HepG2 (cell line): ENCODE measurements around the gene CAPS. TPM values are rescaled to one million over a fixed set of nuclear protein-coding genes. Genes with fewer than 3 reads are reported as not detected.

Experiments used
- AGO2 ChIP-seq: fragments of 200-400 bp; formaldehyde crosslinking; optimal IDR thresholded peaks from 2 replicates; pipeline ENCODE3; 2017; ENCODE audit warnings: mild to moderate bottlenecking, low read depth, low read length, moderate library complexity
- CBX5 ChIP-seq: sonication (generic); formaldehyde crosslinking; IDR thresholded peaks from 2 replicates; pipeline ENCODE4 v1.4.0; 2020; ENCODE audit warnings: missing genetic modification reagents, borderline replicate concordance
- FOXP4 ChIP-seq: sonication (generic); formaldehyde crosslinking; IDR thresholded peaks from 2 replicates; pipeline ENCODE4 v1.4.0; 2020; ENCODE audit warnings: missing genetic modification reagents
- GABPB1 ChIP-seq: IDR thresholded peaks from 2 replicates; pipeline ENCODE4 v1.6.1; 2016; ENCODE audit warnings: mild to moderate bottlenecking, missing genetic modification reagents, moderate library complexity, missing compliant biosample characterization
- MAX ChIP-seq: IDR thresholded peaks from 2 replicates; pipeline ENCODE4 v1.6.1; 2012; ENCODE audit warnings: inconsistent platforms
- NFIB ChIP-seq: sonication (generic); formaldehyde crosslinking; IDR thresholded peaks from 2 replicates; pipeline ENCODE4 v1.9.0; 2021; ENCODE audit warnings: missing genetic modification reagents, mild to moderate bottlenecking, borderline replicate concordance
- ONECUT2 ChIP-seq: sonication (generic); formaldehyde crosslinking; IDR thresholded peaks from 2 replicates; pipeline ENCODE4 v1.4.0; 2020; ENCODE audit warnings: missing genetic modification reagents
- PRDM10 ChIP-seq: sonication (generic); formaldehyde crosslinking; IDR thresholded peaks from 2 replicates; pipeline ENCODE4 v1.4.0; 2020; ENCODE audit warnings: low read depth, missing genetic modification reagents
- SALL1 ChIP-seq: sonication (generic); formaldehyde crosslinking; IDR thresholded peaks from 2 replicates; pipeline ENCODE4 v1.8.0; 2022; ENCODE audit warnings: mild to moderate bottlenecking, missing genetic modification reagents
- SIN3A ChIP-seq: IDR thresholded peaks from 2 replicates; pipeline ENCODE4 v1.6.1; 2011; ENCODE audit warnings: low read depth, mild to moderate bottlenecking, control low read depth, low read length, borderline replicate concordance
- TCF7L2 ChIP-seq: IDR thresholded peaks from 2 replicates; pipeline ENCODE4 v1.6.1; 2011; ENCODE audit warnings: mild to moderate bottlenecking, low read depth, low read length, moderate library complexity
- ZFYVE20 ChIP-seq: sonication (generic); formaldehyde crosslinking; IDR thresholded peaks from 2 replicates; pipeline ENCODE4 v1.8.0; 2023; ENCODE audit warnings: low read depth, mild to moderate bottlenecking, moderate library complexity, missing genetic modification reagents, borderline replicate concordance
- ZKSCAN8 ChIP-seq: IDR thresholded peaks from 2 replicates; pipeline ENCODE4 v1.6.1; 2016; ENCODE audit warnings: borderline replicate concordance, missing genetic modification reagents, missing compliant biosample characterization
- ZMYM4 ChIP-seq: sonication (generic); formaldehyde crosslinking; IDR thresholded peaks from 2 replicates; pipeline ENCODE4 v1.8.1; 2023; ENCODE audit warnings: mild to moderate bottlenecking, missing genetic modification reagents
- ZNF317 ChIP-seq: sonication (generic); formaldehyde crosslinking; IDR thresholded peaks from 2 replicates; pipeline ENCODE4 v1.5.0; 2020; ENCODE audit warnings: mild to moderate bottlenecking, missing genetic modification reagents
- ZNF569 ChIP-seq: sonication (generic); formaldehyde crosslinking; IDR thresholded peaks from 2 replicates; pipeline ENCODE4 v1.5.0; 2020; ENCODE audit warnings: mild to moderate bottlenecking, missing genetic modification reagents, moderate library complexity, borderline replicate concordance
- ZNF580 ChIP-seq: IDR thresholded peaks from 2 replicates; pipeline ENCODE4 v1.6.1; 2016; ENCODE audit warnings: low read depth, borderline replicate concordance
- ZNF790 ChIP-seq: sonication (generic); formaldehyde crosslinking; IDR thresholded peaks from 2 replicates; pipeline ENCODE4 v1.8.0; 2022; ENCODE audit warnings: missing genetic modification reagents, mild to moderate bottlenecking, borderline replicate concordance
- polyA plus RNA-seq, 8 experiments: library from polyadenylated mRNA; depleted of rRNA in 3 of 8; stranded (reverse) in 7 of 8; unstranded in 1 of 8; fragments of >200 nt; fragmentation: Illumina TruSeq in 4 of 8; extraction: Trizol in 4 of 8; gene quantifications; 2 replicates each; pipeline versions ENCODE4 v1.2.1 to v1.2.3, GENCODE V29; 2011 to 2016; ENCODE audit warnings: low read depth in 4 of 8, missing spikeins in 1 of 8, mixed read lengths in 1 of 8; ENCODE audit not compliant: insufficient read depth in 1 of 8
- total RNA-seq, 5 experiments: library from RNA; depleted of rRNA; stranded (reverse); fragments of >200 nt; fragmentation: Illumina TruSeq; extraction: Trizol; gene quantifications; 2 replicates each; pipeline ENCODE4 v1.2.3, GENCODE V29; 2016; ENCODE audit warnings: low read depth in 1 of 5
- TF ChIP-seq, protein P1 (sequence below), 2 experiments: IDR thresholded peaks; 2 replicates each; pipeline ENCODE4 v1.6.1; 2011 to 2012; ENCODE audit warnings: low read length in 2 of 2, borderline replicate concordance in 1 of 2, low read depth in 1 of 2, mild to moderate bottlenecking in 1 of 2, moderate library complexity in 1 of 2

Gene CAPS
- total and polyA plus RNA-seq, 2 of the 13 experiments (the other 11 are each of a cell fraction or from before 2014, with no cell fraction given), result 3.1 TPM

- TF ChIP-seq ZFYVE20, result no peak
- 0 out of 2 replicates have a peak, but pooled peaks have one; percentile 28 for TF ChIP-seq ZNF790
- TF ChIP-seq MAX, result peak; percentile 33
- TF ChIP-seq SIN3A, result no peak
- peak; percentile 49; the same call in 1 of the 2 replicates for TF ChIP-seq GABPB1 (CRISPR knock-in tag)
- TF ChIP-seq ZKSCAN8 (CRISPR knock-in tag), result peak; percentile 13; the same call in 1 of the 2 replicates
- peak; percentile 10; the same call in 1 of the 2 replicates for TF ChIP-seq FOXP4
- no peak; the same call in 1 of the 2 replicates for TF ChIP-seq SALL1 (CRISPR knock-in tag)
- 0 out of 2 replicates have a peak, but pooled peaks have one; percentile 53 for TF ChIP-seq ZNF317
- 0 out of 2 replicates have a peak, but pooled peaks have one; percentile 37 for TF ChIP-seq ZMYM4
- TF ChIP-seq CBX5 (CRISPR knock-in tag), result no peak
- TF ChIP-seq ZNF569 (CRISPR knock-in tag), result no peak
- peak; percentile 87 for TF ChIP-seq AGO2
- no peak for TF ChIP-seq NFIB (CRISPR knock-in tag)
- TF ChIP-seq TCF7L2, result no peak
- no peak for TF ChIP-seq ONECUT2 (CRISPR knock-in tag)
- TF ChIP-seq, protein P1, sequence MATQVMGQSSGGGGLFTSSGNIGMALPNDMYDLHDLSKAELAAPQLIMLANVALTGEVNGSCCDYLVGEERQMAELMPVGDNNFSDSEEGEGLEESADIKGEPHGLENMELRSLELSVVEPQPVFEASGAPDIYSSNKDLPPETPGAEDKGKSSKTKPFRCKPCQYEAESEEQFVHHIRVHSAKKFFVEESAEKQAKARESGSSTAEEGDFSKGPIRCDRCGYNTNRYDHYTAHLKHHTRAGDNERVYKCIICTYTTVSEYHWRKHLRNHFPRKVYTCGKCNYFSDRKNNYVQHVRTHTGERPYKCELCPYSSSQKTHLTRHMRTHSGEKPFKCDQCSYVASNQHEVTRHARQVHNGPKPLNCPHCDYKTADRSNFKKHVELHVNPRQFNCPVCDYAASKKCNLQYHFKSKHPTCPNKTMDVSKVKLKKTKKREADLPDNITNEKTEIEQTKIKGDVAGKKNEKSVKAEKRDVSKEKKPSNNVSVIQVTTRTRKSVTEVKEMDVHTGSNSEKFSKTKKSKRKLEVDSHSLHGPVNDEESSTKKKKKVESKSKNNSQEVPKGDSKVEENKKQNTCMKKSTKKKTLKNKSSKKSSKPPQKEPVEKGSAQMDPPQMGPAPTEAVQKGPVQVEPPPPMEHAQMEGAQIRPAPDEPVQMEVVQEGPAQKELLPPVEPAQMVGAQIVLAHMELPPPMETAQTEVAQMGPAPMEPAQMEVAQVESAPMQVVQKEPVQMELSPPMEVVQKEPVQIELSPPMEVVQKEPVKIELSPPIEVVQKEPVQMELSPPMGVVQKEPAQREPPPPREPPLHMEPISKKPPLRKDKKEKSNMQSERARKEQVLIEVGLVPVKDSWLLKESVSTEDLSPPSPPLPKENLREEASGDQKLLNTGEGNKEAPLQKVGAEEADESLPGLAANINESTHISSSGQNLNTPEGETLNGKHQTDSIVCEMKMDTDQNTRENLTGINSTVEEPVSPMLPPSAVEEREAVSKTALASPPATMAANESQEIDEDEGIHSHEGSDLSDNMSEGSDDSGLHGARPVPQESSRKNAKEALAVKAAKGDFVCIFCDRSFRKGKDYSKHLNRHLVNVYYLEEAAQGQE (IDR thresholded peaks at IDR 0.05; ENCODE audit: borderline replicate concordance in 1 of 2, low read depth in 1 of 2, low read length in 2 of 2), result no peak
- TF ChIP-seq PRDM10 (CRISPR knock-in tag), result peak; percentile 68; the same call in 1 of the 2 replicates
- TF ChIP-seq ZNF580 (CRISPR knock-in tag), result peak; percentile 75
Measured at GRCh38 chr19:5908773-5909442, 5.1 kb upstream of the CAPS start (continued).
